ENCODE measurements around the gene IL27RA.

The IL27RA gene

GRCh38 chr19:14031719-14032480, at the start of gene IL27RA:
TSS of gene IL27RA (plus strand) at chr19:14031762. CDS start at chr19:14031873, 111 bp downstream.
- no peak for DNase-seq

- no peak for DNase-seq
Measured at GRCh38 chr19:13981988-13982501, 49.5 kb upstream of the IL27RA start.

GRCh38 chr19:13982773-13983172, 48.8 kb upstream of the IL27RA start:
- no peak for DNase-seq

- DNase-seq = no peak
Measured at GRCh38 chr19:13983213-13983889, 48.2 kb upstream of the IL27RA start.

- no peak for DNase-seq
Measured at GRCh38 chr19:13984186-13984585, 47.4 kb upstream of the IL27RA start.

- DNase-seq = no peak
Measured at GRCh38 chr19:13984875-13985741, 46.5 kb upstream of the IL27RA start.

GRCh38 chr19:13985771-13986347, 45.7 kb upstream of the IL27RA start:
- DNase-seq = peak; percentile 13

GRCh38 chr19:13986348-13986904, 45.1 kb upstream of the IL27RA start:
- DNase-seq = no peak

- no peak for DNase-seq
Measured at GRCh38 chr19:13987101-13987890, 44.3 kb upstream of the IL27RA start.

GRCh38 chr19:13989487-13989886, 42.1 kb upstream of the IL27RA start:
- no peak for DNase-seq

GRCh38 chr19:13990085-13990484, 41.5 kb upstream of the IL27RA start:
- no peak for DNase-seq

GRCh38 chr19:13992025-13992424, 39.5 kb upstream of the IL27RA start:
- no peak for DNase-seq

GRCh38 chr19:13993590-13994300, 37.8 kb upstream of the IL27RA start:
- no peak for DNase-seq

GRCh38 chr19:13995017-13995728, 36.4 kb upstream of the IL27RA start:
- no peak for DNase-seq

GRCh38 chr19:13995878-13996765, 35.4 kb upstream of the IL27RA start:
- DNase-seq = no peak

GRCh38 chr19:13996928-13997630, 34.5 kb upstream of the IL27RA start:
- no peak for DNase-seq

GRCh38 chr19:13997631-13997962, 34.0 kb upstream of the IL27RA start:
- DNase-seq = no peak

GRCh38 chr19:13998426-13998825, 33.1 kb upstream of the IL27RA start:
- DNase-seq = no peak

GRCh38 chr19:13999085-13999484, 32.5 kb upstream of the IL27RA start:
- no peak for DNase-seq
